NCI-H2227 treated with DMSO at 0.1 percent for 48 hours (cell line): Measurements from ENCODE around the gene RAB5B.
"Not testable (repeated sequence)": the region's sequence is repeated elsewhere in the genome, so short reads cannot be mapped to it uniquely, and the experiment has no call there.

Experiments used
- DNase-seq: peaks from one replicate; lab custom pipeline; 2025; lab: John Stamatoyannopoulos, UW

RAB5B gene

GRCh38 chr12:55984861-55985260, 11.0 kb downstream of the RAB5B start:
- DNase-seq, result no peak

GRCh38 chr12:55985341-55985740, 11.5 kb downstream of the RAB5B start:
- DNase-seq, result no peak

- DNase-seq, result not testable (repeated sequence)
These were observed 12.1 kb downstream of the RAB5B start for GRCh38 chr12:55985976-55986375.

- DNase-seq, result no peak
These were observed 17.2 kb downstream of the RAB5B start for GRCh38 chr12:55991110-55991509.

GRCh38 chr12:55993230-55993853, 19.5 kb downstream of the RAB5B start:
- no peak for DNase-seq

GRCh38 chr12:55995366-55995765, 21.5 kb downstream of the RAB5B start:
- DNase-seq, result no peak

GRCh38 chr12:55996201-55996714, 22.4 kb downstream of the RAB5B start:
- DNase-seq, result peak; percentile 57

- DNase-seq, result peak; percentile 92
These were observed 23.0 kb downstream of the RAB5B start, which contains the start of gene SUOX for GRCh38 chr12:55996715-55997534. SUOX (plus strand) TSS chr12:55997276; CDS start chr12:56002222, 4,946 bp downstream.

GRCh38 chr12:55997535-55997859, 23.6 kb downstream of the RAB5B start:
- no peak for DNase-seq

GRCh38 chr12:55999522-55999921, 25.6 kb downstream of the RAB5B start:
- DNase-seq, result not testable (repeated sequence)

- not testable (repeated sequence) for DNase-seq
These were observed 26.2 kb downstream of the RAB5B start for GRCh38 chr12:55999999-56000540.

GRCh38 chr12:56001487-56002100, 27.7 kb downstream of the RAB5B start:
- DNase-seq, result no peak

- not testable (repeated sequence) for DNase-seq
These were observed 29.5 kb downstream of the RAB5B start for GRCh38 chr12:56003376-56003775.

GRCh38 chr12:56004211-56004610, 30.3 kb downstream of the RAB5B start:
- DNase-seq, result no peak

GRCh38 chr12:56007564-56008559, 34.0 kb downstream of the RAB5B start:
- peak; percentile 39 for DNase-seq

- DNase-seq, result no peak
These were observed 36.3 kb downstream of the RAB5B start for GRCh38 chr12:56010111-56010570.

- no peak for DNase-seq
These were observed 37.7 kb downstream of the RAB5B start for GRCh38 chr12:56011509-56012090.

- no peak for DNase-seq
These were observed 39.6 kb downstream of the RAB5B start for GRCh38 chr12:56013482-56013881.

- DNase-seq, result no peak
These were observed 40.3 kb downstream of the RAB5B start for GRCh38 chr12:56014205-56014604.

GRCh38 chr12:56017181-56017580, 43.3 kb downstream of the RAB5B start:
- DNase-seq, result no peak

GRCh38 chr12:56018356-56018755, 44.5 kb downstream of the RAB5B start:
- DNase-seq, result no peak
